Lung (tissue), 12 donors: Measurements from ENCODE around the gene MYT1. TPM values are rescaled to one million over a fixed set of nuclear protein-coding genes. Genes with fewer than 3 reads are reported as not detected.

Experiments
- ATAC-seq: fragments of 200-7000 bp; cut with Tn5 transposase; one replicate; pipeline ENCODE4 v1.9.1; 2020; ENCODE audit warnings: moderate number of reproducible peaks; ENCODE audit not compliant: insufficient read depth, low FRiP score
- DNase-seq, 3 donors: peaks; one replicate each; pipeline ENCODE4 v3.0.0-alpha.2; 2013 to 2017
- H3K27ac ChIP-seq, 2 donors: one replicate each; pipeline ENCODE4 v1.5.1; 2013; ENCODE audit warnings: mild to moderate bottlenecking in 2 of 2, moderate library complexity in 2 of 2, control low read depth in 1 of 2, inconsistent platforms in 1 of 2, low read depth in 1 of 2, low read length in 1 of 2
- H3K27me3 ChIP-seq, 3 donors: one replicate each; pipeline ENCODE4 v1.5.1; 2013; ENCODE audit warnings: low read length in 2 of 3; ENCODE audit not compliant: control insufficient read depth in 3 of 3, insufficient read depth in 3 of 3
- H3K36me3 ChIP-seq, 4 donors: one replicate each; pipeline ENCODE4 v1.5.1; 2013; ENCODE audit warnings: low read length in 4 of 4, mild to moderate bottlenecking in 1 of 4, moderate library complexity in 1 of 4; ENCODE audit not compliant: control insufficient read depth in 4 of 4, insufficient read depth in 4 of 4
- H3K4me1 ChIP-seq, 5 donors: one replicate each; pipeline ENCODE4 v1.5.1; 2013; ENCODE audit warnings: low read length in 5 of 5, mild to moderate bottlenecking in 2 of 5, moderate library complexity in 1 of 5; ENCODE audit not compliant: control insufficient read depth in 5 of 5, insufficient read depth in 5 of 5
- H3K4me3 ChIP-seq: one replicate; pipeline ENCODE4 v1.5.1; 2013; ENCODE audit warnings: mild to moderate bottlenecking, control low read depth, moderate library complexity
- H3K9ac ChIP-seq, 2 donors: one replicate each; pipeline ENCODE4 v1.5.1; 2013; ENCODE audit warnings: low read length in 2 of 2, control low read depth in 1 of 2; ENCODE audit not compliant: insufficient read depth in 1 of 2
- H3K9me3 ChIP-seq, 4 donors: one replicate each; pipeline ENCODE4 v1.5.1; 2013; ENCODE audit warnings: low read length in 3 of 4, mild to moderate bottlenecking in 1 of 4, moderate library complexity in 1 of 4; ENCODE audit not compliant: control insufficient read depth in 4 of 4, insufficient read depth in 3 of 4
- CTCF ChIP-seq: IDR thresholded peaks from 2 replicates; pipeline ENCODE4 v1.5.1; 2012; ENCODE audit warnings: mild to moderate bottlenecking; ENCODE audit errors: control extremely low read depth, extremely low read depth
- WGBS, 2 donors: extraction: QIAGEN DNeasy Blood & Tissue Kit; methylation state at CpG; one replicate each; pipeline ENCODE4 v1.1.7; 2013; 5-methylcytosine and 5-hydroxymethylcytosine counted together
- polyA plus RNA-seq, 2 donors: library from polyadenylated mRNA; stranded (reverse); fragments of 200-250 nt; gene quantifications; one replicate each; pipeline ENCODE4 v1.2.1, GENCODE V29; 2013
- total RNA-seq, 2 donors: library from RNA; depleted of rRNA in 1 of 2; stranded (reverse); fragments of >200 nt in 1 of 2; gene quantifications; one replicate each; pipeline ENCODE4 v1.2.1, GENCODE V29; 2014 to 2021
- donor health status: control.
- donor health status: control.
- donor health status: Bipolar disorder and iron deficiency.
- donor health status: healthy.
- donor health status: DM: yes; HTN: yes; CAD: no.

MYT1 gene
- total and polyA plus RNA-seq, 4 donors, result 0.03 to 0.40 (median 0.10) TPM; not detected in 1

- peaks cover 6 to 21% (median 13%) of the 10 kb centered on the region in 4 donors for H3K36me3 ChIP-seq
- no peaks in the 10 kb centered on the region for H3K9me3 ChIP-seq
- ATAC-seq (no peak), DNase-seq (no peak)
- no peaks in the 10 kb centered on the region for H3K27me3 ChIP-seq
- H3K27ac ChIP-seq, result no peak overlapping the region
- no peak overlapping the region for H3K4me3 ChIP-seq
- H3K4me1 ChIP-seq, result peaks cover 0 to 6% (median 0%) of the 10 kb centered on the region in 5 donors
- no peak for TF ChIP-seq CTCF
- WGBS, 2 donors, result 96 to 98% methylated on average over 52 to 53 of the region's 53 CpGs
- H3K9ac ChIP-seq, result no peak overlapping the region
Observed at GRCh38 chr20:64269604-64270411, 105.6 kb downstream of the MYT1 start.

GRCh38 chr20:64271636-64272035, 107.4 kb downstream of the MYT1 start:
- Histone ChIP-seq H3K27ac (no peak overlapping the region), H3K27me3 (no peaks in the 10 kb centered on the region), H3K9me3 (no peaks in the 10 kb centered on the region), H3K36me3 (peaks cover 6 to 19% (median 11%) of the 10 kb centered on the region in 4 donors), H3K4me3 (no peak overlapping the region), H3K9ac (no peak overlapping the region), H3K4me1 (peaks cover 0 to 6% (median 0%) of the 10 kb centered on the region in 5 donors)
- ATAC-seq (no peak), DNase-seq (no peak)
- no peak for TF ChIP-seq CTCF
- WGBS, 2 donors, result 92 to 93% methylated on average over 11 of the region's 11 CpGs

- Histone ChIP-seq H3K9me3 (no peaks in the 10 kb centered on the region), H3K36me3 (peaks cover 6 to 17% (median 13%) of the 10 kb centered on the region in 4 donors), H3K9ac (no peak overlapping the region), H3K4me3 (no peak overlapping the region), H3K27me3 (no peaks in the 10 kb centered on the region), H3K4me1 (peaks cover 0 to 6% (median 0%) of the 10 kb centered on the region in 5 donors), H3K27ac (no peak overlapping the region)
- WGBS, 2 donors, result 94 to 95% methylated on average over 19 of the region's 19 CpGs
- DNase-seq (no peak), ATAC-seq (no peak)
- TF ChIP-seq CTCF, result no peak
Observed at GRCh38 chr20:64273109-64273508, 108.9 kb downstream of the MYT1 start.
